Stimulated activated CD4-positive, alpha-beta T cell treated with anti-CD3 and anti-CD28 coated beads, Interleukin-15, amount 100 ng/mL, for 1 hour (primary cell): Measurements from ENCODE around the gene LMOD3.
A peak's percentile ranks its signal among the peaks of the same experiment; 100 is the strongest.

Source experiments
- DNase-seq, 2 donors: peaks; one replicate each; pipeline ENCODE4 v3.0.0-alpha.2; 2020; ENCODE audit warnings: low read depth in 1 of 2, low spot score in 1 of 2

The LMOD3 gene

GRCh38 chr3:69126216-69126615, 3.8 kb upstream of the LMOD3 start:
- DNase-seq: no peak

GRCh38 chr3:69121950-69122349, 445 bp downstream of the LMOD3 start:
- no peak for DNase-seq

- no peak for DNase-seq
Observed at GRCh38 chr3:69121513-69121912, 882 bp downstream of the LMOD3 start.

GRCh38 chr3:69120879-69121464, 1.4 kb downstream of the LMOD3 start:
- peak; percentile 45 to 66 for DNase-seq

DNA sequence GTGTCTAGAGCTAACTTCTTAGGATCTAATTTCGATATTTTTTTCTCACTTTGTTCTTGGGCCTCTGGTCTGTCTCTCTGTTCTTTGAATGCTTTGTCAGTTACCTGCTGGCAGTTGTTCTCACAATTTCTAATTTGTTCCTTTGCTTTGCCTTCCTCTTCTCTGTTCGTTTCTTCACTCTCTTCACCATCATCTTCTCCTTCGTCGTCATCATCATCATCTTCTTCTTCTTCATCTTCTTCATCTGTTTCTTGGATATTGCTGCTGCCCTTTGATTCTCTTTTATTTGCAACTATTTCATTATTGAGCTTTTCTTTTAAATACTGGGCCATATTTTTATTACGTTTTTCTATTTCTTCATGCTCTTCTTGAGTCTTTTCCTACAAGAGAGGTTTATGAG, 2.7 kb downstream of the LMOD3 start:
- DNase-seq: no peak

- DNase-seq: no peak
Observed at GRCh38 chr3:69119138-69119537, 3.3 kb downstream of the LMOD3 start.

DNA sequence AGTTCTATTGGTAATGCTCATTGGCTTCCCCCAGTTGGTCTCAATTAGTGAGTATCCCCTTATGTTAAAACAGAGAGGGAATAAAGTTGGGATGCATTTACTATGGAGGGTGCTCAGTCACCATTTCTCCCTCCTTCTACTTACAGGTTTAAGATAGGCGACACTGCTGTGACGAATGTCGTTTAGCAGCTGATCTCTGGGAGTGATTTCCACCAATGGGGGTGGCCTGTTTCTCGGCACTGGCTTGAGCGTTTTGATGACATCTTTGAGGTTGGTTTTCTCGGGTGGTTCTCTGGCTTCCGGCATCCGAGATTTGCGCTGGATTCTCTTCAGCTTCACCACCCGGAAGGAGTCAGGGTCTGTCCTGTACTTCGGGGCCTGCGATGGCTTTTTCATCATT, 3.8 kb downstream of the LMOD3 start:
- no peak for DNase-seq

GRCh38 chr3:69116897-69117296, 5.5 kb downstream of the LMOD3 start:
- DNase-seq: no peak

DNA sequence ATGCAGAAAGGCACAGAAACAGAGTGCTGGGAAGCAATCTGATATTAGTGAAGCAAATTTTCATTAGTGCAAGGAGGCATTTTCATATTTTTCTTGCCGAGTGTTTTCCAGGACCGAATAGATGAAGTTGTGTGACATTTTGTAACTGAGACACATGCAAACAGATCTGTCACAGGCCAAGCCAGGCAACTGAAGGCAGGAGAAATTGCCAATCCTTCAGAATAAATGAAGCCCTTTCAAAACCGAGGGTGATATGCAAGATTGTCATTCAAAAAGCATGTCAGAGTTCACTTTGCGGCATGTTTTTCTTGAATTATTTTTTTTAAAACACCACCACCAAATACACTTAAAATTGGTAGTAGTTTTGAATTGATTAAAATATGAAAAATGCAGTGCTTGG, 6.2 kb downstream of the LMOD3 start:
- DNase-seq: no peak

DNA sequence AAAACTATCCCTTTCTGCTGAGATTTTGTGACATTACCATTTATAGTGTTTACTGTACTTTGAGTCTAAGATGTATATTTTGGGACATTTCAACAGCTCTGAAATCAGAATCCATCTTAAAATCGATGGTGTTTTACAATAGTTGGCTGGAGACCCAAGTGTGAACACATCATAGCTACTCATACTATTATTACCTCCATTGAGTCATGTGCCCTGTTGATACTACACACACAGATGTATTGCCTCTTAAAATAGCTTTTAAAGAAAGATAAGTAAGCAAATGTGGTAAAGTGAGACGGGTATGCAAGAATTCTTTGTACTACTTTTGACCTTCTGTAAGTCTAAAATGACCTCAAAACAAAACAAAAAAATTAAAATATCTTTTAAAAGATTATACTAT, 6.7 kb downstream of the LMOD3 start:
- no peak for DNase-seq

DNA sequence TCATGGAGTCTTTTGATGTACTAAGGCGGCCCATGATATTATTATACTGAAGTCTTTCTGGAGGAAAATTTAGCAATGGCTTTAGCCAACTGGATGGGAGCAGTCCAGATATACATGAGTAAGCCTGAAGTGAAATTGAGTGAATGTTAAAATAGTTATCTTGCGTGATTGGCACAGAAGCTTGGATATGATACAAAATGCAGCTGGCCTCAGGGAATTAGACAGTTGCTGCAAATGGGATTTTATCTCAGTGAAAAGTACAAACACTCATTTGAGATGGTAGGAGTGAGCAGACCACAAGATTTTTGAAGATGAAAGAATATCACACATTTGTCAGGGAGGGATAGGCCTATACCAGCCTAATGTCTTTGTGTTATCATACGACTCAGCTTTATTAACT, 8.9 kb downstream of the LMOD3 start:
- no peak for DNase-seq

- DNase-seq: no peak
Observed at GRCh38 chr3:69110941-69111546, 11.4 kb downstream of the LMOD3 start.

- DNase-seq: no peak
Observed at GRCh38 chr3:69108811-69109210, 13.6 kb downstream of the LMOD3 start.

DNA sequence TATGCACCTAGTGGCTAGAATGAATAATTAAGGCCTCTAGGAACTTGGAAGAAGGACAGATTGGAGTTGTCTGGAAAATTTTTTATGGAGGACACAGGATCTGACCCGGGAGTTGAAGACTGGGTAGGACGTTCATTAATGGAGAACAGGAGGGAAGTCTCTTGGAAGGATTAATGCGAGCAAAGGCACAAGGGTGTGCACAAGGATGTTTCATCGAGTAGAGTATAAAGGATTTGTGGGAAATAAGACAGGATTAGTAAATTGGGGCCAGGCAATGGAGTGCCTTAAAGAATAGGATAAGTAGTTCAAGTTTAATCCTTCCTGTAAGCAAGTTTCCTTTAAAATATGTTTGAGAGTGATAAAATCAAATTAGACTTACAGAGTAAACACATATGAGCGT, 14.6 kb downstream of the LMOD3 start:
- DNase-seq: no peak

- no peak for DNase-seq
Observed at GRCh38 chr3:69105320-69105719, 17.1 kb downstream of the LMOD3 start.

DNA sequence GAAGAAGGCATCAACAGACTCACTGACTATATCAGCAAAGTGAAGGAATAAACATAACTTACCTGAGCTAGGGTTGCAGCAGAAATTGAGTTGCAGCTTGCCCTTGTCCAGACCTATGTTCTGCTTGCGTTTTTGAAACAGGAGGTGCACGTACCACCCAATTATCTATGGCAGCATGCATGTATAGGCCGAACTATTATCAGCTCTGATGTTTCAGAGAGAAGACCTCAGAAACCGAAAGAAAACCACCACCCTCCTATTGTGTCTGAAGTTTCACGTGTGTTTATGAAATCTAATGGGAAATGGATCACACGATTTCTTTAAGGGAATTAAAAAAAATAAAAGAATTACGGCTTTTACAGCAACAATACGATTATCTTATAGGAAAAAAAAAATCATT, 17.8 kb downstream of the LMOD3 start:
- DNase-seq: no peak

- no peak for DNase-seq
Observed at GRCh38 chr3:69103123-69103522, 19.3 kb downstream of the LMOD3 start.

- no peak for DNase-seq
Observed at GRCh38 chr3:69102384-69102783, 20.0 kb downstream of the LMOD3 start.

DNA sequence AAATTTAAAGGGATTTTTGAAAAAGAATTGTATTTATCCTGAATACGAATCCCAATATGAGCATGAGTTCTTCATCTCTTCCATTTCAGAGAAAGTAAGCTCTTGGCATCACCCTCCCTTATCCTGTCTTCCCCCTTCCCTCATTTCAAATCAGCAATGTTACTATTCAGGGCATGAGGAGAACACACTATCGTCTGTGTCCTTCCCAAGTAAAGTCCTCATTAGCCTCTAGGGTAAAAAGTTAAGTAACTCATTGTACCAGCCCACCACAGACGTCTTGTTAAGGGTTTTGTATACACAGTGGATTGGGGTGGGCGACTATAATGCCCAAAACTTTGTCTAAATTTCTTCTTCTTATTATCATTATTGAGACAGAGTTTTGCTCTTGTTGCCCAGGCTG, 22.8 kb downstream of the LMOD3 start:
- no peak for DNase-seq

- no peak for DNase-seq
Observed at GRCh38 chr3:69097407-69098086, 24.8 kb downstream of the LMOD3 start.

- DNase-seq: no peak
Observed at GRCh38 chr3:69096299-69096698, 26.1 kb downstream of the LMOD3 start.

DNA sequence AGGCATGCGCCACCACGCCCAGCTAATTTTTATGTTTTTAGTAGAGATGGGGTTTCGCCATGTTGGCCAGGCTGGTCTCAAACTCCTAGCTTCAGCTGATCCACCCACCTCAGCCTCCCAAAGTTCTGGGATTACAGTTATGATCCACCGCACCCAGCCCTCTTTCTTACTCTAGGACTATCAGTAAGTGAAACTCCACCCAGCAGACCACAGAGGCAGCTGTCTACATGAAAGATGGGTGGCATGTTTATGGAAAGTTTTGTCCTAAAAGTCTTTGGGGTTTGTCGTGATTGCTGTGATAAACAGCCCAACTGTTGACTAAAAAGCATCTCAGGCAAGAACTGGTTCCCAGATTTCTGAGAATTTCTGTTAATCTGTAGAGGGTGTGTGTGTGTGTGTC, 26.8 kb downstream of the LMOD3 start:
- DNase-seq: no peak
